T-cell (primary cell): ENCODE data around the gene SERPINE1. TPM values are rescaled to one million over a fixed set of nuclear protein-coding genes. Genes with fewer than 3 reads are reported as not detected.
"Not testable (repeated sequence)": the region's sequence is repeated elsewhere in the genome, so short reads cannot be mapped to it uniquely, and the experiment has no call there.

Experiments used
- ATAC-seq, 4 experiments: fragments of 200-7000 bp in 3 of 4; fragments of 150-1000 bp in 1 of 4; cut with Tn5 transposase; replicated peaks in 1 of 4; 1 replicate in 3 of 4; 2 replicates in 1 of 4; pipeline ENCODE4 v1.10.0; 2021; ENCODE audit warnings: moderate library complexity in 3 of 4, mild to moderate bottlenecking in 2 of 4, moderate number of reproducible peaks in 1 of 4
- CTCF ChIA-PET, 2 donors: fragments of 300-600 bp; sonication (Branson Sonifier 250); formaldehyde crosslinking; loops; one replicate each; lab custom pipeline; 2022; ENCODE audit warnings: antibody characterized with exemption in 2 of 2; lab: Charles Lee
- POLR2A ChIA-PET, 2 donors: fragments of 300-600 bp; sonication (Branson Sonifier 250); formaldehyde crosslinking; loops; one replicate each; lab custom pipeline; 2022; ENCODE audit warnings: antibody characterized with exemption in 2 of 2; lab: Charles Lee
- DNase-seq, 35 experiments: peaks; one replicate each; pipeline versions ENCODE4 v3.0.0 to v3.0.0-alpha.2; 2013 to 2023
- H3K27ac ChIP-seq: one replicate; pipeline ENCODE4 v1.5.1; 2013; ENCODE audit warnings: low read length
- H3K27me3 ChIP-seq, 2 experiments: replicated peaks in 1 of 2; 1 replicate in 1 of 2; 2 replicates in 1 of 2; pipeline versions ENCODE4 v1.6.1 to v1.7.0; 2013; ENCODE audit warnings: low read length in 1 of 2, mixed read lengths in 1 of 2; ENCODE audit not compliant: control insufficient read depth in 2 of 2, insufficient read depth in 2 of 2; ENCODE audit errors: extremely low read depth in 1 of 2
- H3K36me3 ChIP-seq, 2 donors: 1 replicate in 1 of 2; 2 replicates in 1 of 2; pipeline versions ENCODE4 v1.6.1 to v1.7.0; 2013; ENCODE audit warnings: low read length in 1 of 2; ENCODE audit not compliant: control insufficient read depth in 2 of 2, insufficient read depth in 1 of 2; ENCODE audit errors: extremely low read depth in 1 of 2
- H3K4me1 ChIP-seq, 2 experiments: 1 replicate in 1 of 2; 2 replicates in 1 of 2; pipeline versions ENCODE4 v1.6.1 to v1.7.0; 2013; ENCODE audit warnings: low read length in 2 of 2, mixed read lengths in 1 of 2; ENCODE audit not compliant: insufficient read depth in 2 of 2, control insufficient read depth in 1 of 2; ENCODE audit errors: extremely low read depth in 1 of 2
- H3K4me3 ChIP-seq, 2 donors: 1 replicate in 1 of 2; 2 replicates in 1 of 2; pipeline versions ENCODE4 v1.5.1 to v1.7.0; 2013; ENCODE audit warnings: mild to moderate bottlenecking in 2 of 2, low read length in 1 of 2, moderate library complexity in 1 of 2; ENCODE audit not compliant: control insufficient read depth in 1 of 2; ENCODE audit errors: extremely low read depth in 1 of 2
- H3K9me3 ChIP-seq: 2 replicates; pipeline ENCODE4 v1.7.0; 2013
- H3K27ac Mint-ChIP-seq, 2 donors: one replicate each; pipeline ENCODE4 v1.8.0; 2020 to 2021; ENCODE audit warnings: mild to moderate bottlenecking in 2 of 2, mixed read lengths in 2 of 2
- H3K27me3 Mint-ChIP-seq, 2 donors: one replicate each; pipeline ENCODE4 v1.8.0; 2021 to 2022; ENCODE audit warnings: mixed read lengths in 2 of 2
- H3K36me3 Mint-ChIP-seq: one replicate; pipeline ENCODE4 v1.8.0; 2021; ENCODE audit warnings: mixed read lengths
- H3K4me1 Mint-ChIP-seq, 3 donors: one replicate each; pipeline ENCODE4 v1.8.0; 2020 to 2022; ENCODE audit warnings: mixed read lengths in 3 of 3, mild to moderate bottlenecking in 1 of 3
- H3K4me3 Mint-ChIP-seq, 3 donors: one replicate each; pipeline ENCODE4 v1.8.0; 2020 to 2022; ENCODE audit warnings: mild to moderate bottlenecking in 3 of 3, mixed read lengths in 3 of 3, moderate library complexity in 3 of 3
- H3K9me3 Mint-ChIP-seq, 3 donors: one replicate each; pipeline ENCODE4 v1.8.0; 2020 to 2022; ENCODE audit warnings: mixed read lengths in 3 of 3
- WGBS: methylation state at CpG from one replicate; pipeline ENCODE4 v1.1.5; 2013; ENCODE audit warnings: missing lambda C conversion rate; ENCODE audit not compliant: insufficient coverage; 5-methylcytosine and 5-hydroxymethylcytosine counted together
- total RNA-seq, 35 experiments: library from RNA in 6 of 35; stranded (reverse) in 6 of 35; fragments of 120-200 nt in 1 of 35; gene quantifications; one replicate each; pipeline versions ENCODE4 v1.2.1 to v1.2.4 and lab custom pipeline; 2013 to 2026

Gene SERPINE1
- total RNA-seq, 5 donors from 2014 or later (not counting 1 experiment from before 2014, with no cell fraction given), result 0.18 to 0.79 (median 0.51) TPM; not detected in 1

DNA sequence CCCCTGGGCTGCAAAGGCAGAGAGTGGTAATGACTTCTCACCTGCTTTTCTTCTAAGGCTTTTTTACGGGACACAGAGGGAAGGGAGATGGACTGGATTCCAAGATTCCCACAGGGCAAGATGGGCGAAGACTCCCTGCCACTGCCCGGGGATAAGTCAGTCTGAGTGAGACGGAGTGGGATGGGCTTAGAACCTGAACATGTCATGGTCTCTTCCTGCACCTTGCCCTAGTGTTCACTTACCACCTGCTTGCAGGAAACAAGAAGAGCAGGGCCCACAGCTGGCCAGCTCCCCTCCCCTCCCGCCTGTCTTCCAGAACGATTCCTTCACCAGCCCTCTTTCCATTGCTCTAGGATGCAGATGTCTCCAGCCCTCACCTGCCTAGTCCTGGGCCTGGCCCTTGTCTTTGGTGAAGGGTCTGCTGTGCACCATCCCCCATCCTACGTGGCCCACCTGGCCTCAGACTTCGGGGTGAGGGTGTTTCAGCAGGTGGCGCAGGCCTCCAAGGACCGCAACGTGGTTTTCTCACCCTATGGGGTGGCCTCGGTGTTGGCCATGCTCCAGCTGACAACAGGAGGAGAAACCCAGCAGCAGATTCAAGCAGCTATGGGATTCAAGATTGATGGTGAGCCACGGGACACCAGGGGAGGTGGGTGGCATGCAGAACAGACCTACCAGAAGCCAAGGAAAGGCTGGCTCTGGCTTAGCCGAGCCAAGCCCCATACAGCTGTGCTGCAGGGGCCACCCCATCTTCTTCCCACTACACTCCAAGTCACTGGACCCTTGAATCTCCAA lies 1.3 kb downstream of the SERPINE1 start:
- Histone ChIP-seq H3K27ac (no peak overlapping the region), H3K4me1 (peaks cover 3 to 27% of the 10 kb centered on the region in 2 experiments), H3K9me3 (no peaks in the 10 kb centered on the region), H3K27me3 (peaks cover 0 to 68% of the 10 kb centered on the region in 2 experiments), H3K4me3 (no peak overlapping the region), H3K36me3 (no peaks in the 10 kb centered on the region)
- 58% methylated on average over 7 of the region's 14 CpGs for WGBS
- DNase-seq (no peak), ATAC-seq (no peak)
- Mint-ChIP-seq H3K27me3 (peaks cover 35 to 65% of the 10 kb centered on the region in 2 donors), H3K27ac (no peak overlapping the region), H3K9me3 (no peaks in the 10 kb centered on the region), H3K4me3 (no peak overlapping the region), H3K36me3 (no peaks in the 10 kb centered on the region), H3K4me1 (peaks cover 27 to 37% (median 29%) of the 10 kb centered on the region in 3 donors)
- ChIA-PET CTCF (no interaction called here), POLR2A (interaction anchor here in 1 of 2 donors (0.6 kb wide), 1 partner anchor 1812 kb away, joined by 5 read pairs; no protein-coding TSS in a partner anchor)

DNA sequence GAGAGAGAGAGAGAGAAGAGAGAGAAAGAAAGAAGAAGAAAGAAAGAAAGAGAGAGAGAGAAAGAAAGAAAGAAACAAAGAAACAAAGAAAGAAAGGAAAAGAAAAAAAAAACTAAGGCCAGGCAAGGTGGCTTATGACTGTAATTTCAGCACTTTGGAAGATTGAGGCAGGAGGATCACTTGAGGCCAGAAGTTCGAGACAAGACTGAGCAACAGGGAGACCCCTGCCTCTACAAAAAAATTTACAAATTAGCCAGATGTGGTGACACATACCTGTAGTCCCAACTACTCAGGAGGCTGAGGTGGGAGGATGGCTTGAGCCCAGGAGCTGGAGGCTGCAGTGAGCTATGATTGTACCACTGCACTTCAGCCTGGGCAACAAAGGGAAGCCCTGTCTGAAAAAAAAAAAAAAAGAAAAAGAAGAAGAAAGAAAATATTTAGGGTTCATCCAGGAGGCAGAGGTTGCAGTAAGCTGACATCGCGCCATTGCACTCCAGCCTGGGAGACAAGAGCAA lies 2.8 kb downstream of the SERPINE1 start:
- H3K4me3 Mint-ChIP-seq, result no peak overlapping the region
- Histone ChIP-seq H3K4me3 (no peak overlapping the region), H3K27ac (no peak overlapping the region), H3K9me3 (no peaks in the 10 kb centered on the region), H3K36me3 (no peaks in the 10 kb centered on the region), H3K27me3 (peaks cover 0 to 64% of the 10 kb centered on the region in 2 experiments), H3K4me1 (peaks cover under 1 to 25% of the 10 kb centered on the region in 2 experiments)
- no peaks in the 10 kb centered on the region for H3K36me3 Mint-ChIP-seq
- ChIA-PET POLR2A (interaction anchor here in 1 of 2 donors (0.6 kb wide), 1 partner anchor 115 kb away, joined by 13 read pairs; the partner anchor contains the start of gene FIS1), CTCF (interaction anchor here in 1 of 2 donors (0.6 to 0.7 kb wide), 3 partner anchors 23 to 117 kb away, joined by 3 to 4 read pairs (median 3); no protein-coding TSS in a partner anchor)
- H3K27me3 Mint-ChIP-seq, result peaks cover 38 to 70% of the 10 kb centered on the region in 2 donors
- no CpG with 5 or more reads among the region's 3 CpGs for WGBS
- H3K9me3 Mint-ChIP-seq, result no peaks in the 10 kb centered on the region
- peaks cover 23 to 32% (median 25%) of the 10 kb centered on the region in 3 donors for H3K4me1 Mint-ChIP-seq
- no peak overlapping the region for H3K27ac Mint-ChIP-seq
- ATAC-seq (no peak), DNase-seq (no peak)

GRCh38 chr7:101132626-101133600 lies 6.0 kb downstream of the SERPINE1 start:
- peaks cover 5 to 13% (median 9%) of the 10 kb centered on the region in 3 donors for H3K4me1 Mint-ChIP-seq
- H3K9me3 ChIP-seq, ATAC-seq, H3K36me3 Mint-ChIP-seq, H3K4me3 Mint-ChIP-seq, H3K4me1 ChIP-seq, H3K4me3 ChIP-seq, H3K36me3 ChIP-seq, H3K9me3 Mint-ChIP-seq, DNase-seq, H3K27ac ChIP-seq, CTCF ChIA-PET: not testable (repeated sequence)
- WGBS, result 95% methylated on average over 4 of the region's 18 CpGs
- POLR2A ChIA-PET, result interaction anchor here in 1 of 2 donors (0.7 kb wide), 1 partner anchor 235 kb away, joined by 8 read pairs; no protein-coding TSS in a partner anchor
- H3K27me3 ChIP-seq, result peaks cover 0 to 47% of the 10 kb centered on the region in 2 experiments
- peak overlapping the region in 1 of 2 donors; percentile 15 for H3K27ac Mint-ChIP-seq
- peaks cover 18 to 65% of the 10 kb centered on the region in 2 donors for H3K27me3 Mint-ChIP-seq

GRCh38 chr7:101133621-101134398 lies 6.9 kb downstream of the SERPINE1 start:
- Mint-ChIP-seq H3K27ac (no peak overlapping the region), H3K4me1 (peaks cover 11 to 20% (median 17%) of the 10 kb centered on the region in 3 donors), H3K4me3 (no peak overlapping the region), H3K9me3 (no peaks in the 10 kb centered on the region), H3K36me3 (no peaks in the 10 kb centered on the region), H3K27me3 (peaks cover 17 to 60% of the 10 kb centered on the region in 2 donors)
- ChIA-PET POLR2A (no interaction called here), CTCF (interaction anchor here in 1 of 2 donors (0.7 kb wide), 1 partner anchor 10 kb away, joined by 4 read pairs; no protein-coding TSS in a partner anchor)
- Histone ChIP-seq H3K27ac (no peak overlapping the region), H3K4me3 (no peak overlapping the region), H3K4me1 (peaks cover 0 to 11% of the 10 kb centered on the region in 2 experiments), H3K9me3 (no peaks in the 10 kb centered on the region), H3K27me3 (peaks cover 0 to 42% of the 10 kb centered on the region in 2 experiments), H3K36me3 (no peaks in the 10 kb centered on the region)
- DNase-seq (no peak), ATAC-seq (no peak)
- 83% methylated on average over 9 of the region's 15 CpGs for WGBS

GRCh38 chr7:101134399-101134980 lies 7.6 kb downstream of the SERPINE1 start:
- Mint-ChIP-seq H3K4me1 (peaks cover 11 to 23% (median 20%) of the 10 kb centered on the region in 3 donors), H3K36me3 (no peaks in the 10 kb centered on the region), H3K9me3 (no peaks in the 10 kb centered on the region), H3K27me3 (peaks cover 17 to 60% of the 10 kb centered on the region in 2 donors), H3K4me3 (no peak overlapping the region), H3K27ac (no peak overlapping the region)
- no peak overlapping the region for H3K4me3 ChIP-seq
- no CpG with 5 or more reads among the region's 6 CpGs for WGBS
- ATAC-seq (no peak), DNase-seq (no peak)
- H3K36me3 ChIP-seq, result no peaks in the 10 kb centered on the region
- H3K27ac ChIP-seq, result no peak overlapping the region
- POLR2A ChIA-PET, result no interaction called here
- peaks cover 0 to 42% of the 10 kb centered on the region in 2 experiments for H3K27me3 ChIP-seq
- peaks cover 0 to 11% of the 10 kb centered on the region in 2 experiments for H3K4me1 ChIP-seq
- CTCF ChIA-PET, result interaction anchor here in 1 of 2 donors (0.7 kb wide), 1 partner anchor 10 kb away, joined by 4 read pairs; no protein-coding TSS in a partner anchor
- no peaks in the 10 kb centered on the region for H3K9me3 ChIP-seq
